Transverse colon (tissue), 3 donors: ENCODE measurements around the gene OTOG.

Experiments
- CTCF ChIP-seq, 5 experiments: fragments of 200-600 bp in 3 of 5; fragments of 450-650 bp in 2 of 5; sonication (generic) in 3 of 5; IDR thresholded peaks; 1 replicate in 2 of 5; 2 replicates in 3 of 5; pipeline ENCODE4 v1.5.1; 2016 to 2017; ENCODE audit warnings: antibody characterized with exemption in 5 of 5, inconsistent platforms in 3 of 5, mild to moderate bottlenecking in 2 of 5, moderate library complexity in 1 of 5
- EP300 ChIP-seq: sonication (generic); formaldehyde crosslinking; IDR thresholded peaks from one replicate; pipeline ENCODE4 v1.6.1; 2017; ENCODE audit warnings: antibody characterized with exemption, low read depth
- POLR2A ChIP-seq: fragments of 450-650 bp; IDR thresholded peaks from one replicate; pipeline ENCODE4 v1.6.1; 2016; ENCODE audit warnings: antibody characterized with exemption, mild to moderate bottlenecking, moderate library complexity

GRCh38 chr11:17684550-17684949 lies 137.5 kb downstream of the OTOG start:
- TF ChIP-seq EP300 (no peak), CTCF (IDR thresholded peaks at IDR 0.05) (no peak), POLR2A (no peak)
